Dendritic cell treated with granulocyte-macrophage colony-stimulating factor and Interleukin-4, amounts not matched to agents 40 ng/mL and 50 ng/mL, for 4 days (primary cell): ENCODE data around the gene IL20RB.

Source experiments
- H3K27ac Mint-ChIP-seq: one replicate; pipeline ENCODE4 v1.8.0; 2022; ENCODE audit warnings: mild to moderate bottlenecking, mixed read lengths
- H3K27me3 Mint-ChIP-seq: one replicate; pipeline ENCODE4 v1.8.0; 2022; ENCODE audit warnings: mild to moderate bottlenecking, mixed read lengths
- H3K36me3 Mint-ChIP-seq: one replicate; pipeline ENCODE4 v1.8.0; 2022; ENCODE audit warnings: low read depth, mixed read lengths
- H3K4me1 Mint-ChIP-seq: one replicate; pipeline ENCODE4 v1.8.0; 2022; ENCODE audit warnings: low read depth, mixed read lengths
- H3K4me3 Mint-ChIP-seq: one replicate; pipeline ENCODE4 v1.8.0; 2022; ENCODE audit warnings: mild to moderate bottlenecking, moderate library complexity, mixed read lengths
- H3K9me3 Mint-ChIP-seq: one replicate; pipeline ENCODE4 v1.8.0; 2022; ENCODE audit warnings: mixed read lengths
- intact Hi-C: fragments of 100-400 bp; cut with micrococcal nuclease; formaldehyde crosslinking; loops from one replicate; pipeline ENCODE4 v1.15.0; 2022

Gene IL20RB

GRCh38 chr3:136932523-136932922 lies 25.3 kb upstream of the IL20RB start:
- intact Hi-C loops: loop anchor here (5.0 to 10.0 kb wide), 4 partner anchors 48 to 738 kb away; partner anchors contain the start of gene MSL2
- H3K4me1 Mint-ChIP-seq: peaks cover 46% of the 10 kb centered on the region

GRCh38 chr3:136932978-136933772 lies 24.6 kb upstream of the IL20RB start:
- Mint-ChIP-seq H3K27me3 (no peaks in the 10 kb centered on the region), H3K27ac (peak overlapping the region; percentile 87), H3K4me3 (peak overlapping the region; percentile 64), H3K9me3 (no peaks in the 10 kb centered on the region), H3K36me3 (peaks cover 48% of the 10 kb centered on the region), H3K4me1 (peaks cover 53% of the 10 kb centered on the region)
- intact Hi-C loops: loop anchor here (5.0 to 10.0 kb wide), 4 partner anchors 48 to 738 kb away; partner anchors contain the start of gene MSL2

More at GRCh38 chr3:136932523-136932922, 25.3 kb upstream of the IL20RB start:
- no peaks in the 10 kb centered on the region for H3K9me3 Mint-ChIP-seq
- H3K27ac Mint-ChIP-seq: peak overlapping the region; percentile 87
- peaks cover 54% of the 10 kb centered on the region for H3K36me3 Mint-ChIP-seq
- peak overlapping the region; percentile 64 for H3K4me3 Mint-ChIP-seq
- H3K27me3 Mint-ChIP-seq: no peaks in the 10 kb centered on the region

GRCh38 chr3:136937175-136937574 lies 20.6 kb upstream of the IL20RB start:
- Mint-ChIP-seq H3K4me3 (no peak overlapping the region), H3K9me3 (no peaks in the 10 kb centered on the region), H3K27ac (no peak overlapping the region), H3K27me3 (no peaks in the 10 kb centered on the region), H3K4me1 (peaks cover 76% of the 10 kb centered on the region), H3K36me3 (peaks cover 54% of the 10 kb centered on the region)
- intact Hi-C loops: loop anchor here (10.0 kb wide), 2 partner anchors 52 to 742 kb away; partner anchors contain the start of gene MSL2

- Mint-ChIP-seq H3K4me3 (no peak overlapping the region), H3K27me3 (no peaks in the 10 kb centered on the region), H3K4me1 (peaks cover 78% of the 10 kb centered on the region), H3K9me3 (no peaks in the 10 kb centered on the region), H3K27ac (peak overlapping the region; percentile 20), H3K36me3 (peaks cover 61% of the 10 kb centered on the region)
- intact Hi-C loops: loop anchor here (10.0 kb wide), 2 partner anchors 53 to 743 kb away; partner anchors contain the start of gene MSL2
Measured at GRCh38 chr3:136937851-136938250, 19.9 kb upstream of the IL20RB start.

GRCh38 chr3:136938334-136938733 lies 19.4 kb upstream of the IL20RB start:
- Mint-ChIP-seq H3K9me3 (no peaks in the 10 kb centered on the region), H3K36me3 (peaks cover 62% of the 10 kb centered on the region), H3K27ac (no peak overlapping the region), H3K27me3 (no peaks in the 10 kb centered on the region), H3K4me3 (no peak overlapping the region), H3K4me1 (peaks cover 78% of the 10 kb centered on the region)
- intact Hi-C loops: loop anchor here (10.0 kb wide), 2 partner anchors 54 to 744 kb away; partner anchors contain the start of gene MSL2

- Mint-ChIP-seq H3K9me3 (no peaks in the 10 kb centered on the region), H3K36me3 (peaks cover 66% of the 10 kb centered on the region), H3K27ac (peak overlapping the region; percentile 35), H3K4me1 (peaks cover 78% of the 10 kb centered on the region), H3K27me3 (no peaks in the 10 kb centered on the region), H3K4me3 (peak overlapping the region; percentile 0)
- intact Hi-C loops: loop anchor here (10.0 kb wide), 2 partner anchors 55 to 745 kb away; partner anchors contain the start of gene MSL2
Measured at GRCh38 chr3:136939489-136939888, 18.3 kb upstream of the IL20RB start.

GRCh38 chr3:136942803-136943202 lies 15.0 kb upstream of the IL20RB start:
- Mint-ChIP-seq H3K4me3 (peak overlapping the region; percentile 6), H3K4me1 (peaks cover 84% of the 10 kb centered on the region), H3K36me3 (peaks cover 69% of the 10 kb centered on the region), H3K27me3 (no peaks in the 10 kb centered on the region), H3K9me3 (no peaks in the 10 kb centered on the region), H3K27ac (peak overlapping the region; percentile 64)
- intact Hi-C loops: no loop called here

- no peaks in the 10 kb centered on the region for H3K9me3 Mint-ChIP-seq
- H3K4me3 Mint-ChIP-seq: peak overlapping the region; percentile 37
- H3K36me3 Mint-ChIP-seq: peaks cover 75% of the 10 kb centered on the region
- H3K4me1 Mint-ChIP-seq: peaks cover 80% of the 10 kb centered on the region
- intact Hi-C loops: no loop called here
- peak overlapping the region; percentile 64 for H3K27ac Mint-ChIP-seq
- no peaks in the 10 kb centered on the region for H3K27me3 Mint-ChIP-seq
Measured at GRCh38 chr3:136943436-136943835, 14.3 kb upstream of the IL20RB start.

- no peak overlapping the region for H3K27ac Mint-ChIP-seq
- no peaks in the 10 kb centered on the region for H3K9me3 Mint-ChIP-seq
- intact Hi-C loops: no loop called here
- H3K4me1 Mint-ChIP-seq: peaks cover 58% of the 10 kb centered on the region
- no peaks in the 10 kb centered on the region for H3K27me3 Mint-ChIP-seq
- H3K4me3 Mint-ChIP-seq: no peak overlapping the region
- H3K36me3 Mint-ChIP-seq: peaks cover 70% of the 10 kb centered on the region
Measured at GRCh38 chr3:136946978-136947377, 10.8 kb upstream of the IL20RB start.

GRCh38 chr3:136947477-136947876 lies 10.3 kb upstream of the IL20RB start:
- Mint-ChIP-seq H3K4me3 (no peak overlapping the region), H3K27ac (no peak overlapping the region), H3K9me3 (no peaks in the 10 kb centered on the region), H3K27me3 (no peaks in the 10 kb centered on the region), H3K4me1 (peaks cover 58% of the 10 kb centered on the region), H3K36me3 (peaks cover 70% of the 10 kb centered on the region)
- intact Hi-C loops: no loop called here

GRCh38 chr3:136949146-136949545 lies 8.6 kb upstream of the IL20RB start:
- Mint-ChIP-seq H3K4me3 (no peak overlapping the region), H3K36me3 (peaks cover 68% of the 10 kb centered on the region), H3K9me3 (no peaks in the 10 kb centered on the region), H3K4me1 (peaks cover 55% of the 10 kb centered on the region), H3K27me3 (no peaks in the 10 kb centered on the region), H3K27ac (no peak overlapping the region)
- intact Hi-C loops: no loop called here

- no peaks in the 10 kb centered on the region for H3K27me3 Mint-ChIP-seq
- intact Hi-C loops: loop anchor here (5.0 kb wide), 1 partner anchor 63 kb away; no protein-coding TSS in a partner anchor
- H3K9me3 Mint-ChIP-seq: no peaks in the 10 kb centered on the region
Measured at GRCh38 chr3:136949708-136950107, 8.1 kb upstream of the IL20RB start.

GRCh38 chr3:136950623-136951022 lies 7.2 kb upstream of the IL20RB start:
- Mint-ChIP-seq H3K4me3 (no peak overlapping the region), H3K4me1 (peaks cover 62% of the 10 kb centered on the region), H3K36me3 (peaks cover 57% of the 10 kb centered on the region), H3K27ac (no peak overlapping the region), H3K27me3 (no peaks in the 10 kb centered on the region), H3K9me3 (no peaks in the 10 kb centered on the region)
- intact Hi-C loops: loop anchor here (5.0 kb wide), 1 partner anchor 62 kb away; no protein-coding TSS in a partner anchor

More at GRCh38 chr3:136949708-136950107, 8.1 kb upstream of the IL20RB start:
- no peak overlapping the region for H3K4me3 Mint-ChIP-seq
- H3K27ac Mint-ChIP-seq: no peak overlapping the region
- peaks cover 55% of the 10 kb centered on the region for H3K4me1 Mint-ChIP-seq
- H3K36me3 Mint-ChIP-seq: peaks cover 62% of the 10 kb centered on the region

- H3K4me1 Mint-ChIP-seq: peaks cover 61% of the 10 kb centered on the region
- peaks cover 48% of the 10 kb centered on the region for H3K36me3 Mint-ChIP-seq
- H3K9me3 Mint-ChIP-seq: no peaks in the 10 kb centered on the region
- H3K27me3 Mint-ChIP-seq: no peaks in the 10 kb centered on the region
- intact Hi-C loops: loop anchor here (5.0 kb wide), 1 partner anchor 60 kb away; no protein-coding TSS in a partner anchor
- H3K4me3 Mint-ChIP-seq: no peak overlapping the region
- H3K27ac Mint-ChIP-seq: no peak overlapping the region
Measured at GRCh38 chr3:136952292-136952691, 5.5 kb upstream of the IL20RB start.
